Measurements from ENCODE around the gene MAP9.
"Not testable (repeated sequence)": the region's sequence is repeated elsewhere in the genome, so short reads cannot be mapped to it uniquely, and the experiment has no call there.

The MAP9 gene

GRCh38 chr4:155353923-155354540 is 22.7 kb downstream of the MAP9 start:
- peak in 1 of 2 donors; percentile 9 for DNase-seq (ENCODE audit: low read depth in 1 of 2, low spot score in 1 of 2)

- DNase-seq (ENCODE audit: low read depth in 1 of 2, low spot score in 1 of 2): no peak
Measured at GRCh38 chr4:155342142-155342541, 34.6 kb downstream of the MAP9 start.

GRCh38 chr4:155339999-155340398 is 36.8 kb downstream of the MAP9 start:
- no peak for DNase-seq (ENCODE audit: low read depth in 1 of 2, low spot score in 1 of 2)

GRCh38 chr4:155339588-155339987 is 37.2 kb downstream of the MAP9 start:
- DNase-seq (ENCODE audit: low read depth in 1 of 2, low spot score in 1 of 2): no peak

GRCh38 chr4:155338196-155338595 is 38.6 kb downstream of the MAP9 start:
- DNase-seq (ENCODE audit: low read depth in 1 of 2, low spot score in 1 of 2): no peak

- DNase-seq (ENCODE audit: low read depth in 1 of 2, low spot score in 1 of 2): no peak
Measured at GRCh38 chr4:155336242-155336641, 40.5 kb downstream of the MAP9 start.

- no peak for DNase-seq (ENCODE audit: low read depth in 1 of 2, low spot score in 1 of 2)
Measured at GRCh38 chr4:155331478-155331877, 45.3 kb downstream of the MAP9 start.

- DNase-seq (ENCODE audit: low read depth in 1 of 2, low spot score in 1 of 2): no peak
Measured at GRCh38 chr4:155322782-155323181, 54.0 kb downstream of the MAP9 start.

GRCh38 chr4:155321006-155321405 is 55.8 kb downstream of the MAP9 start:
- no peak for DNase-seq (ENCODE audit: low read depth in 1 of 2, low spot score in 1 of 2)

GRCh38 chr4:155319516-155319915 is 57.2 kb downstream of the MAP9 start:
- no peak for DNase-seq (ENCODE audit: low read depth in 1 of 2, low spot score in 1 of 2)

GRCh38 chr4:155312027-155312426 is 64.7 kb downstream of the MAP9 start:
- not testable (repeated sequence) for DNase-seq (ENCODE audit: low read depth in 1 of 2, low spot score in 1 of 2)

GRCh38 chr4:155307731-155308277 is 69.0 kb downstream of the MAP9 start:
- no peak for DNase-seq (ENCODE audit: low read depth in 1 of 2, low spot score in 1 of 2)

- DNase-seq (ENCODE audit: low read depth in 1 of 2, low spot score in 1 of 2): no peak
Measured at GRCh38 chr4:155305619-155306018, 71.1 kb downstream of the MAP9 start.

GRCh38 chr4:155304375-155304774 is 72.4 kb downstream of the MAP9 start:
- no peak for DNase-seq (ENCODE audit: low read depth in 1 of 2, low spot score in 1 of 2)

GRCh38 chr4:155299103-155299502 is 77.7 kb downstream of the MAP9 start:
- DNase-seq (ENCODE audit: low read depth in 1 of 2, low spot score in 1 of 2): no peak

Measured in activated CD4-positive, alpha-beta T cell treated with anti-CD3 and anti-CD28 coated beads, Interleukin-2, amount 50 U/mL, for 24 hours (primary cell).